Endothelial cell of umbilical vein (primary cell): ENCODE data around the gene TRAPPC12. TPM values are rescaled to one million over a fixed set of nuclear protein-coding genes. Genes with fewer than 3 reads are reported as not detected.

Experiments used
- BruUV-seq: library from RNA; stranded (reverse); fragments of 400-500 nt; replicated peaks from 2 replicates; lab custom pipeline; 2021; lab: Mats Ljungman, UMichigan
- CTCF ChIA-PET: fragments of 300-600, 350-600 bp; sonication (Branson Sonifier 250); formaldehyde crosslinking; loops from one replicate; lab custom pipeline; 2021; ENCODE audit warnings: antibody characterized with exemption, inconsistent platforms; lab: Charles Lee
- POLR2A ChIA-PET: fragments of 300-600, 350-600 bp; sonication (Branson Sonifier 250); formaldehyde crosslinking; loops from one replicate; lab custom pipeline; 2021; ENCODE audit warnings: antibody characterized with exemption, inconsistent platforms; lab: Charles Lee
- DNase-seq: peaks from one replicate; pipeline ENCODE4 v3.0.0-alpha.2; 2011; ENCODE audit warnings: low read depth, low spot score
- FAIRE-seq: peaks from 2 replicates; lab custom pipeline; 2011; peaks lifted over from hg19 to GRCh38; lab: Jason Lieb, UNC
- H2AFZ ChIP-seq: 2 replicates; pipeline ENCODE4 v1.6.0; 2012; ENCODE audit warnings: low read depth, low read length, control low read depth, inconsistent platforms
- H3K27ac ChIP-seq: 2 replicates; pipeline ENCODE4 v1.5.1; 2011; ENCODE audit warnings: low read depth, mild to moderate bottlenecking, control low read depth, low read length, moderate library complexity; ENCODE audit not compliant: insufficient read depth
- H3K27me3 ChIP-seq, 2 experiments: 2 replicates each; pipeline versions ENCODE4 v1.6.0 to v1.6.1; 2011; ENCODE audit warnings: low read length in 2 of 2, mixed read lengths in 1 of 2; ENCODE audit not compliant: control insufficient read depth in 2 of 2, insufficient read depth in 2 of 2
- H3K36me3 ChIP-seq, 2 experiments: 2 replicates in 1 of 2; 3 replicates in 1 of 2; pipeline ENCODE4 v1.5.1; 2011; ENCODE audit warnings: low read length in 2 of 2, mild to moderate bottlenecking in 1 of 2, moderate library complexity in 1 of 2; ENCODE audit not compliant: control insufficient read depth in 2 of 2, insufficient read depth in 2 of 2; ENCODE audit errors: extremely low read depth in 1 of 2
- H3K4me1 ChIP-seq: 3 replicates; pipeline ENCODE4 v1.5.1; 2011; ENCODE audit warnings: mild to moderate bottlenecking, low read length; ENCODE audit not compliant: control insufficient read depth, insufficient read depth; ENCODE audit errors: extremely low read depth
- H3K4me2 ChIP-seq: 2 replicates; pipeline ENCODE4 v1.6.1; 2011; ENCODE audit warnings: low read length, control low read depth, mixed read lengths; ENCODE audit not compliant: insufficient read depth
- H3K4me3 ChIP-seq, 3 experiments: fragments of 200-600 bp in 1 of 3; sonication (generic), shearing (Covaris generic) in 1 of 3; replicated peaks in 1 of 3; 2 replicates each; pipeline ENCODE4 v1.5.1; 2011 to 2016; ENCODE audit warnings: control low read depth in 3 of 3, low read length in 3 of 3, mild to moderate bottlenecking in 2 of 3, inconsistent platforms in 1 of 3, low read depth in 1 of 3, moderate library complexity in 1 of 3; ENCODE audit not compliant: insufficient read depth in 1 of 3
- H3K79me2 ChIP-seq: 2 replicates; pipeline ENCODE4 v1.6.0; 2012; ENCODE audit warnings: low read length, inconsistent platforms; ENCODE audit not compliant: control insufficient read depth, insufficient read depth
- H3K9ac ChIP-seq: replicated peaks from 2 replicates; pipeline ENCODE3; 2011; ENCODE audit warnings: low read length, control low read depth; ENCODE audit not compliant: insufficient read depth; ENCODE audit errors: extremely low read depth
- H3K9me1 ChIP-seq: replicated peaks from 3 replicates; pipeline ENCODE4 v1.6.0; 2011; ENCODE audit warnings: mild to moderate bottlenecking, low read length; ENCODE audit not compliant: control insufficient read depth, insufficient read depth; ENCODE audit errors: extremely low read depth
- H3K9me3 ChIP-seq: replicated peaks from 2 replicates; pipeline ENCODE4 v1.5.1; 2012; ENCODE audit warnings: low read length, inconsistent platforms; ENCODE audit not compliant: control insufficient read depth, insufficient read depth
- H4K20me1 ChIP-seq: replicated peaks from 2 replicates; pipeline ENCODE3; 2011; ENCODE audit warnings: mild to moderate bottlenecking, low read length; ENCODE audit not compliant: control insufficient read depth, insufficient read depth; ENCODE audit errors: extremely low read depth
- CTCF ChIP-seq, 2 donors: IDR thresholded peaks; 1 replicate in 1 of 2; 2 replicates in 1 of 2; pipeline ENCODE4 v1.5.1; 2011; ENCODE audit warnings: low read length in 2 of 2, mild to moderate bottlenecking in 2 of 2, moderate library complexity in 2 of 2, control low read depth in 1 of 2, inconsistent platforms in 1 of 2, low read depth in 1 of 2; ENCODE audit not compliant: insufficient read depth in 1 of 2; ENCODE audit errors: extremely low read depth in 1 of 2
- EZH2 ChIP-seq: IDR thresholded peaks from 2 replicates; pipeline ENCODE4 v1.6.1; 2012; ENCODE audit warnings: borderline replicate concordance, low read depth, mild to moderate bottlenecking, moderate library complexity, low read length, inconsistent platforms; ENCODE audit not compliant: severe bottlenecking
- FOS ChIP-seq: IDR thresholded peaks from 2 replicates; pipeline ENCODE4 v1.6.1; 2011; ENCODE audit warnings: mild to moderate bottlenecking, low read length, moderate library complexity, borderline replicate concordance; ENCODE audit not compliant: insufficient read depth
- GATA2 ChIP-seq: IDR thresholded peaks from 2 replicates; pipeline ENCODE4 v1.7.0; 2011; ENCODE audit warnings: low read depth, mild to moderate bottlenecking, moderate library complexity, mixed read lengths, low read length; ENCODE audit not compliant: insufficient read length, insufficient read depth
- JUN ChIP-seq: IDR thresholded peaks from 2 replicates; pipeline ENCODE4 v1.6.1; 2011; ENCODE audit warnings: borderline replicate concordance, low read depth; ENCODE audit not compliant: insufficient read length, insufficient read depth
- MAX ChIP-seq: IDR thresholded peaks from 2 replicates; pipeline ENCODE4 v1.6.1; 2011; ENCODE audit not compliant: insufficient read depth, insufficient read length
- MYC ChIP-seq: IDR thresholded peaks from one replicate; pipeline ENCODE4 v1.6.1; 2011; ENCODE audit warnings: mild to moderate bottlenecking, low read depth, low read length
- POLR2A ChIP-seq: IDR thresholded peaks from 2 replicates; pipeline ENCODE4 v1.6.1; 2012; ENCODE audit warnings: low read depth, mild to moderate bottlenecking, control low read depth, low read length
- POLR2AphosphoS5 ChIP-seq: IDR thresholded peaks from 2 replicates; pipeline ENCODE4 v1.6.1; 2012; ENCODE audit warnings: low read depth, mild to moderate bottlenecking, control low read depth, low read length, moderate library complexity; ENCODE audit not compliant: insufficient read depth
- dilution Hi-C: fragments of 300-500 bp; cut with MboI; formaldehyde crosslinking; loops from one replicate; pipeline ENCODE4 v1.15.0; 2019; ENCODE audit warnings: low sequenced_read_pairs; ENCODE audit not compliant: extremely low pct_ligation_motif_present
- intact Hi-C: fragments of 100-400 bp; cut with micrococcal nuclease; formaldehyde crosslinking; loops from one replicate; pipeline ENCODE4 v1.10.0; 2022
- polyA plus RNA-seq, 4 experiments: library from polyadenylated mRNA; depleted of rRNA in 3 of 4; stranded (reverse) in 3 of 4; unstranded in 1 of 4; fragments of >200 nt; gene quantifications; 2 replicates each; pipeline versions ENCODE4 v1.2.1 to v1.2.3, GENCODE V29; 2011 to 2012; ENCODE audit warnings: missing spikeins in 1 of 4
- total RNA-seq: library from RNA; stranded (reverse); gene quantifications from 2 replicates; pipeline ENCODE4 v1.2.3, GENCODE V29; 2021

TRAPPC12 gene
- total and polyA plus RNA-seq, 2 donors (not counting 3 experiments of a cell fraction or from before 2014, with no cell fraction given), result 47.5 to 81.5 TPM

- H3K79me2 ChIP-seq, result no peaks in the 10 kb centered on the region
- no TSS peak for BruUV-seq
- H3K27me3 ChIP-seq, result no peaks in the 10 kb centered on the region
- ChIA-PET POLR2A (no interaction called here), CTCF (no interaction called here)
- intact Hi-C loops (loop anchor here (5.0 kb wide), 1 partner anchor 62 kb away; no protein-coding TSS in a partner anchor), dilution Hi-C loops (no loop called here)
- H3K4me2 ChIP-seq, result no peak overlapping the region
- TF ChIP-seq MAX (no peak), POLR2AphosphoS5 (no peak), GATA2 (no peak)
- no peak for DNase-seq
- no peak for FAIRE-seq
- H3K27ac ChIP-seq, result no peak overlapping the region
- H4K20me1 ChIP-seq, result no peaks in the 10 kb centered on the region
- H3K9me1 ChIP-seq, result no peaks in the 10 kb centered on the region
- H2AFZ ChIP-seq, result no peak overlapping the region
- H3K9ac ChIP-seq, result no peak overlapping the region
- H3K9me3 ChIP-seq, result no peaks in the 10 kb centered on the region
- no peaks in the 10 kb centered on the region for H3K4me1 ChIP-seq
- peaks cover 0 to 14% of the 10 kb centered on the region in 2 experiments for H3K36me3 ChIP-seq
- no peak overlapping the region for H3K4me3 ChIP-seq
These were observed 96.3 kb downstream of the TRAPPC12 start for GRCh38 chr2:3475771-3476170.

- no TSS peak for BruUV-seq
- no peak for TF ChIP-seq POLR2A
- TF ChIP-seq POLR2AphosphoS5, result no peak
- TF ChIP-seq FOS, result no peak
- no peak for TF ChIP-seq GATA2
- TF ChIP-seq MYC, result no peak
- TF ChIP-seq MAX, result no peak
- TF ChIP-seq JUN, result no peak
- TF ChIP-seq EZH2, result no peak
- TF ChIP-seq CTCF (IDR thresholded peaks at IDR 0.05; ENCODE audit: extremely low read depth in 1 of 2, insufficient read depth in 1 of 2, low read depth in 1 of 2, low read length in 2 of 2), result no peak
- H4K20me1 ChIP-seq, result no peaks in the 10 kb centered on the region
- dilution Hi-C loops, result no loop called here
- H3K9me1 ChIP-seq, result no peaks in the 10 kb centered on the region
- ChIA-PET POLR2A (no interaction called here), CTCF (no interaction called here)
- no peaks in the 10 kb centered on the region for H3K79me2 ChIP-seq
- FAIRE-seq, result no peak
- H3K9me3 ChIP-seq, result no peaks in the 10 kb centered on the region
- no peaks in the 10 kb centered on the region for H3K4me1 ChIP-seq
- H3K27ac ChIP-seq, result no peak overlapping the region
- no peak for DNase-seq
- no peak overlapping the region for H3K9ac ChIP-seq
- intact Hi-C loops, result loop anchor here (5.0 kb wide), 1 partner anchor 61 kb away; no protein-coding TSS in a partner anchor
- no peak overlapping the region for H3K4me3 ChIP-seq
- H2AFZ ChIP-seq, result no peak overlapping the region
- H3K4me2 ChIP-seq, result no peak overlapping the region
- no peaks in the 10 kb centered on the region for H3K27me3 ChIP-seq
- H3K36me3 ChIP-seq, result peaks cover 0 to 14% of the 10 kb centered on the region in 2 experiments
These were observed 97.0 kb downstream of the TRAPPC12 start for GRCh38 chr2:3476321-3476984.
